Osteoblast (primary cell): ENCODE data around the gene MRAP. TPM values are rescaled to one million over a fixed set of nuclear protein-coding genes. Genes with fewer than 3 reads are reported as not detected.

Source experiments
- DNase-seq: peaks from one replicate; pipeline ENCODE4 v3.0.0; 2011; ENCODE audit warnings: low spot score, mixed read lengths; ENCODE audit not compliant: insufficient read length; ENCODE audit errors: missing footprints
- H2AFZ ChIP-seq: 2 replicates; pipeline ENCODE4 v1.6.0; 2011; ENCODE audit warnings: mild to moderate bottlenecking, low read length
- H3K27ac ChIP-seq: 2 replicates; pipeline ENCODE4 v1.5.1; 2011; ENCODE audit warnings: mild to moderate bottlenecking, low read depth, low read length, moderate library complexity
- H3K27me3 ChIP-seq: 2 replicates; pipeline ENCODE4 v1.6.0; 2012; ENCODE audit warnings: mild to moderate bottlenecking, control low read depth, inconsistent platforms, low read length, moderate library complexity; ENCODE audit not compliant: insufficient read depth
- H3K36me3 ChIP-seq: 2 replicates; pipeline ENCODE4 v1.5.1; 2011; ENCODE audit warnings: mild to moderate bottlenecking, low read length, control low read depth, moderate library complexity; ENCODE audit not compliant: insufficient read depth
- H3K4me1 ChIP-seq: 2 replicates; pipeline ENCODE4 v1.5.1; 2011; ENCODE audit warnings: mild to moderate bottlenecking, low read length, control low read depth, moderate library complexity; ENCODE audit not compliant: insufficient read depth
- H3K4me2 ChIP-seq: 2 replicates; pipeline ENCODE4 v1.6.0; 2011; ENCODE audit warnings: mild to moderate bottlenecking, low read length; ENCODE audit not compliant: insufficient read depth
- H3K4me3 ChIP-seq: fragments of 200-600 bp; sonication (generic); 3 replicates; pipeline ENCODE4 v1.5.1; 2012; ENCODE audit warnings: mild to moderate bottlenecking, low read length, inconsistent platforms; ENCODE audit not compliant: insufficient read depth
- H3K79me2 ChIP-seq: 2 replicates; pipeline ENCODE4 v1.6.0; 2012; ENCODE audit warnings: mild to moderate bottlenecking, low read length, control low read depth, inconsistent platforms; ENCODE audit not compliant: insufficient read depth
- H3K9me3 ChIP-seq: 2 replicates; pipeline ENCODE4 v1.5.1; 2011; ENCODE audit warnings: low read depth, low read length, control low read depth
- H4K20me1 ChIP-seq: 2 replicates; pipeline ENCODE4 v1.6.0; 2012; ENCODE audit warnings: mild to moderate bottlenecking, low read length, control low read depth; ENCODE audit not compliant: insufficient read depth
- total RNA-seq: library from RNA; depleted of rRNA; stranded (reverse); fragments of >200 nt; gene quantifications from 2 replicates; pipeline ENCODE4 v1.2.3, GENCODE V29; 2012
- TF ChIP-seq, protein P1 (sequence below): IDR thresholded peaks from 2 replicates; pipeline ENCODE4 v1.5.1; 2011; ENCODE audit warnings: mild to moderate bottlenecking, low read depth, low read length, moderate library complexity; ENCODE audit errors: extremely low read depth

MRAP gene
- total RNA-seq, 1 donor, result 0.72 TPM

DNA sequence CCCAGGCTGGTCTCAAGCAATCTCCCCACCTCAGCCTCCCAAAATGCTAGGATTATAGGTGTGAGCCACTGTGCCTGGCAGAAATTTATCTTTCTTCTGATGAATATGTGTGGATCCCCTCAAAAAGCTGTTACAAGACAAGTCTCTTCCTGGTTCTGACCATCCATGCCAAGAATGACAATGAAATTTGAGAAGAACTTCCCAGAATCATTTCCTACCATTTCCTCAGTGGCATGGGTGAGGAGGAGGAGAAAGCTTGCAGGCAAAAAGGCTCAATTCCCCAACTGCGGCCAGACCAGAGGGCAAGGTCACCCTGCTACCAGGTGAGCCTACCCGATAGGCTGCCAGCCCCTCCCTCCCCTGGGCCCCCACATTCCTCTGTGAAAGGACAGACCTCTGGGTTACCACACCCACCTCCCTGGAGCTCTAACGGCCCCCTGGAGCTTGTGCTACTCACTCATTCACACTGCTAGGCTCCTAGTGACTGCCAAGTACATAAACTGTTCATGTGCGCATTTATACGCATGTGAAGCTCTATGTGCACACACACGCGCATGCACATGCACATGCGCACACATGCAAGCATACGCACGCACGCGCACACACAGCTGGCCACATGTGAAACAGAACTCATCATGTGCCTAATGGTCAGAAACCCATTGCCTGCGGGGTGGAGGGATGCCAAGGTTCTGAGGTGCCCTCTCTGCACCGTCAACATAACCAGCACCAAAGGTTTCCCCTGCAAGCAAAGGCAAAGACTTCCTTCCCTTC, 17.0 kb downstream of the MRAP start:
- Histone ChIP-seq H4K20me1 (peaks cover 13% of the 10 kb centered on the region), H3K27ac (no peak overlapping the region), H2AFZ (no peak overlapping the region), H3K27me3 (no peaks in the 10 kb centered on the region), H3K36me3 (peaks cover 85% of the 10 kb centered on the region), H3K4me3 (no peak overlapping the region), H3K79me2 (peaks cover 27% of the 10 kb centered on the region), H3K9me3 (no peaks in the 10 kb centered on the region), H3K4me2 (no peak overlapping the region), H3K4me1 (no peaks in the 10 kb centered on the region)
- TF ChIP-seq, protein P1, sequence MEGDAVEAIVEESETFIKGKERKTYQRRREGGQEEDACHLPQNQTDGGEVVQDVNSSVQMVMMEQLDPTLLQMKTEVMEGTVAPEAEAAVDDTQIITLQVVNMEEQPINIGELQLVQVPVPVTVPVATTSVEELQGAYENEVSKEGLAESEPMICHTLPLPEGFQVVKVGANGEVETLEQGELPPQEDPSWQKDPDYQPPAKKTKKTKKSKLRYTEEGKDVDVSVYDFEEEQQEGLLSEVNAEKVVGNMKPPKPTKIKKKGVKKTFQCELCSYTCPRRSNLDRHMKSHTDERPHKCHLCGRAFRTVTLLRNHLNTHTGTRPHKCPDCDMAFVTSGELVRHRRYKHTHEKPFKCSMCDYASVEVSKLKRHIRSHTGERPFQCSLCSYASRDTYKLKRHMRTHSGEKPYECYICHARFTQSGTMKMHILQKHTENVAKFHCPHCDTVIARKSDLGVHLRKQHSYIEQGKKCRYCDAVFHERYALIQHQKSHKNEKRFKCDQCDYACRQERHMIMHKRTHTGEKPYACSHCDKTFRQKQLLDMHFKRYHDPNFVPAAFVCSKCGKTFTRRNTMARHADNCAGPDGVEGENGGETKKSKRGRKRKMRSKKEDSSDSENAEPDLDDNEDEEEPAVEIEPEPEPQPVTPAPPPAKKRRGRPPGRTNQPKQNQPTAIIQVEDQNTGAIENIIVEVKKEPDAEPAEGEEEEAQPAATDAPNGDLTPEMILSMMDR, result no peak
- DNase-seq, result no peak

DNA sequence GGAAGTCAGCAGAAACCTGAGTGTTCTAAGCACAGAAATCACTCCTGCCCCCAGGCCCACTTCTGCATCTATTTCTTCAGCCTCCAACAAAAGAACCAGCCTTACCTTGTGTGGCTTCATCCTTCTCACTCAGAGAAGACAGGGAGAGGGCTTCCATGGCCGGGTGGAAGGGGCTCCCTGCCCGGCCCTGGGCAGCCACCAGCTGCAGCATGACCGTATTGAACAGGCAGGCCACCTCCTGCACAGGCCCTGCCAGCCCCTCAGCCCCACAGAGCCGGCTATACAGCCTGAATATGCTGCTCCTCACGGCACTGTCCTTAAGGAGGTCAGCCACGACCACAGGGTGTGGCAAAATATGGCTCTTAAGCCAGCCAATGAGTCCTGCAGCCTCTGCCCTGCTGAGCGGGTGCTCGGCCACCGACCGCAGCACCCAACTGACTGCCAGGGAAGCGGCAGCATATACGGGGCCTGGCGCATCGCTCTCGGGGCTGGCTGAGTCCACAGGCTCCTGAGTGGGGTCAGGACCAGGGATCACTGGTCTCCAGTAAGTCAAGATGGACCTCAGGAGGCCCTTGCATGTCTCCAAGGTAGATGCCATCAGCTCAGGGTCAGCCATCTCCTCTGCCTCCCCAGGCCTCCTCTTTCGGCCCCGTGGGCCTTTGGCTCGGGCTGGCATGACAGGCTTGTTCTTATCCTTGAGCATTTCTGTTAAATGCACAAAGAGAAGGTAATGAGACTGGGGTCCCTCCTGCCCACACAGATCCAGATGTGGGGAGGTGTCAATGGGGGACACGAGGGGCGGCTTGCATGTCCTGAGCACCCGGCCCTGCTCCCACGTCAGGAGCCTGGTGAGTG, 17.9 kb downstream of the MRAP start:
- Histone ChIP-seq H3K27me3 (no peaks in the 10 kb centered on the region), H3K4me2 (no peak overlapping the region), H3K36me3 (peaks cover 94% of the 10 kb centered on the region), H3K27ac (no peak overlapping the region), H3K9me3 (no peaks in the 10 kb centered on the region), H3K4me1 (no peaks in the 10 kb centered on the region), H3K79me2 (peaks cover 25% of the 10 kb centered on the region), H4K20me1 (peaks cover 13% of the 10 kb centered on the region), H3K4me3 (no peak overlapping the region), H2AFZ (no peak overlapping the region)
- no peak for DNase-seq
- TF ChIP-seq, protein P1, result no peak

DNA sequence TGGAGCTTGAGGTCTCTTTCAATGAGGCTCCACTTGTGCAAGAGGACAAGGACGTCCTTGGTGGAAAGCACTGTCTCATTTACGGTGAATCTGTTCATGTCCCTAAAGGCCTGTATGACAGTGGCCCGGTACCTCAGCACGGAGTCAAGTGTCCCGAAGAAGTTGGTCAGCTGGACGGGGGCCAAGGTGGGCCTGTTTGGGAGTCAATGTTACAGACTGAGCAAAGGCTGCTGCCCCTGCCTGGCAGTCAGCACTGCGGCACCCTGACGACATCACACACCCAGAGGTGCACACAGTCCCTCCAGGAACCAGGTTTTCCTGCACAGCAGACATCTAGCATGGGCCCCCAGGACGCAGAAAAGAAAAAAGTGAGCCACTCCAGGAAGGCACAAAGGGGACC, 19.1 kb downstream of the MRAP start:
- H3K79me2 ChIP-seq, result peaks cover 19% of the 10 kb centered on the region
- H3K4me1 ChIP-seq, result no peaks in the 10 kb centered on the region
- H4K20me1 ChIP-seq, result peaks cover 10% of the 10 kb centered on the region
- no peaks in the 10 kb centered on the region for H3K9me3 ChIP-seq
- no peak overlapping the region for H3K4me3 ChIP-seq
- H2AFZ ChIP-seq, result no peak overlapping the region
- no peak for DNase-seq
- TF ChIP-seq, protein P1, result no peak
- no peaks in the 10 kb centered on the region for H3K27me3 ChIP-seq
- no peak overlapping the region for H3K4me2 ChIP-seq
- peaks cover 95% of the 10 kb centered on the region for H3K36me3 ChIP-seq
- H3K27ac ChIP-seq, result no peak overlapping the region

DNA sequence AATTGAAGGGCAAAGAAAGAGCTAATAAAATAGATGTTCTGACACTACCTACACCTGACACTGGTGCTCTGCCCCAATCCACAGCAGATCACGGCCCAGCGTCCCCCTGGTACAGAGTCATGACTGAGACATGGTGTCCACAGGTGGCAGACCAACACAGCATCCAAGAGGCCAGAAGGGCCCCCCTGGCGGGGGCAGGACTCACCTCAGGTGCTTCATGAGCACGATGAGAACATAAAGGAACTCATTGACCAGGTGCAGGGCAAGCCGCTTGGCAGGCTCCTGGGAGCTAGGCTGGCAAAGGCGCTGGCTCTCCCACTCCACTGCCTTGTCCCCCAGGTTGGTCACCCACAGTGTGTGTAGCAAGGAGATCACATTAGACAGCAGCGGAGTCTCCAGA, 20.4 kb downstream of the MRAP start:
- Histone ChIP-seq H3K79me2 (peaks cover 13% of the 10 kb centered on the region), H2AFZ (no peak overlapping the region), H3K9me3 (no peaks in the 10 kb centered on the region), H3K4me2 (no peak overlapping the region), H3K27me3 (no peaks in the 10 kb centered on the region), H3K4me1 (no peaks in the 10 kb centered on the region), H3K27ac (no peak overlapping the region), H4K20me1 (peaks cover 10% of the 10 kb centered on the region), H3K4me3 (no peak overlapping the region), H3K36me3 (peaks cover 95% of the 10 kb centered on the region)
- DNase-seq, result peak; percentile 61
- TF ChIP-seq, protein P1, result no peak
